GM18873 (cell line): ENCODE data around the gene ARL8A.
"Not testable (repeated sequence)": the region's sequence is repeated elsewhere in the genome, so short reads cannot be mapped to it uniquely, and the experiment has no call there.

Experiments
- ATAC-seq: cut with Tn5 transposase; IDR thresholded peaks from one replicate; pipeline ENCODE4 v1.9.1; 2021; ENCODE audit warnings: mild to moderate bottlenecking, moderate library complexity, moderate number of reproducible peaks; ENCODE audit not compliant: unreplicated experiment, low FRiP score

The ARL8A gene

DNA sequence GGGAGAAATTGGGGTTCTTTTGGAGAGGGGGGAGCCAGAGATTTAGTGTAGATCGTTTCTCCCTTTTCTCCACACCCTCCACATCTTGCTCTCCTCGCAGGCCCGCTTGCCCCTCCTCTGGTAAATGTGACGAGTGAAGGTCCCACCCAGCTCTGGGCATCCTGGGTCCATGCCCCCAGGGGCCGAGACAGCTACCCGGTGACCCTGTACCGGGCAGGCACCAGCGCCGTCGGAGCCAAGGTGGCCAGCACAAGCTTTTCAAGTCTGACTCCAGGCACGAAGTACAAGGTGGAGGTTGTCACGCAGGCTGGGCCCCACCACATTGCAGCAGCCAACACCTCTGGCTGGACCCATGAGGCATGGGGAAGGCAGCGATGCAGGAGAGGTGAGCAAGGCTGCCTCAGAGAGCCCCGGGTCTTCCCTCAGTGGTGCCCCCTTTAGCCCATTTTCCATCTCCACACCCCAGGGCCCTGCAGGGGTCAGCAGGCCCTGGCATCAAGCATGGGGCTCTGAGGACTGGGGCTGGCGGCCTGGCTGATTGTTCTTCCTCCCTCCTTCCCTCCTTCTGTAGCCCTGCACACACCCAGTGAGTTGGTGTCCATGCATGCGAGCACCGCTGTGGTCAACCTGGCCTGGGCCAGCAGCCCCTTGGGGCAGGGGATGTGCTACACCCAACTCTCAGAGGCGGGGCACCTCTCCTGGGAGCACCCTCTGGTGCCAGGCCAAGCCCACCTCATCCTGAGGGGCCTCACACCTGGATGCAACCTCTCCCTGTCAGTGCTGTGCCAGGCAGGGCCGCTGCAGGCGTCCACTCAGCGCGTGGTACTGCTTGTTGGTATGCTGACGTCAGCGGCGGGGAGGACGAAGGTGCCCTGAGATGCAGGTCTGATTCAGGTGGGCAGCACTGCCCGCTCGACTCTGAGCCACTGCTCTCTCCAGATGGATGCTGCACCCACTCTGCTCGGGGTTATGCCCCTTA, 32.7 kb upstream of the ARL8A start:
- no peak for ATAC-seq

DNA sequence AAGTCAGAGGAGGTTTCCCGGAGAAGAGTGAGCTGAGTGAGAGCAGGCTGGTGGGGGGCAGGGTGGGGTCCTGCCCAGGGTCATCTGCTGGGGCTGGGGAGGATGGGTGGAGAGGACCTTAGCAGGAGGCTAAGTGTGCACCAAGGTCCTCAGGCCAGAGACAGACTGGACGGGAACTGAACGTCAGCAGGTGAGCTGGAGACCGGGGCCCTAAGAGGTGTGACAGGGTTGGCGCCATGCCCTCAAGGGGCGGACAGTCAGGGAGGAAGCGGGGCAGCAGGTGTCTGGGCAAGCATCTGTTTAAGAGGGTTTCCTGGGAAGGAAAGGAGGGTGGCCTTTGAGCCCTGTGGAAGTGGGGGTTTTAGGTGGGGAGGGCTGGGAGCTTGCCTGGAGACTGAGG, 29.5 kb upstream of the ARL8A start:
- no peak for ATAC-seq

DNA sequence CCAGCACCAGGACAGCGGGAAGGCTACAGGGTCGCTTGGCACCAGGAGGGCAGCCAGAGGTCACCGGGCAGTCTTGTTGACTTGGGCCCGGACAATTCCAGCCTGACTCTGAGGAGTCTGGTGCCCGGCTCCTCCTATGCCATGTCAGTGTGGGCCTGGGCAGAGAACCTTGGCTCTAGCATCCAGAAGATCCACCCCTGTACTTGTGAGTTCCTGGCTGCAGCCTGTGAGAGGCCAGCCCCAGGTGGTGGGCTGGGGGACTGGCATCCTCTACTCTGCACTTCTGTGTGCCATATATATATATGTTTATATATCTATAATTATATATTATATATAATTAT, 27.4 kb upstream of the ARL8A start:
- no peak for ATAC-seq

DNA sequence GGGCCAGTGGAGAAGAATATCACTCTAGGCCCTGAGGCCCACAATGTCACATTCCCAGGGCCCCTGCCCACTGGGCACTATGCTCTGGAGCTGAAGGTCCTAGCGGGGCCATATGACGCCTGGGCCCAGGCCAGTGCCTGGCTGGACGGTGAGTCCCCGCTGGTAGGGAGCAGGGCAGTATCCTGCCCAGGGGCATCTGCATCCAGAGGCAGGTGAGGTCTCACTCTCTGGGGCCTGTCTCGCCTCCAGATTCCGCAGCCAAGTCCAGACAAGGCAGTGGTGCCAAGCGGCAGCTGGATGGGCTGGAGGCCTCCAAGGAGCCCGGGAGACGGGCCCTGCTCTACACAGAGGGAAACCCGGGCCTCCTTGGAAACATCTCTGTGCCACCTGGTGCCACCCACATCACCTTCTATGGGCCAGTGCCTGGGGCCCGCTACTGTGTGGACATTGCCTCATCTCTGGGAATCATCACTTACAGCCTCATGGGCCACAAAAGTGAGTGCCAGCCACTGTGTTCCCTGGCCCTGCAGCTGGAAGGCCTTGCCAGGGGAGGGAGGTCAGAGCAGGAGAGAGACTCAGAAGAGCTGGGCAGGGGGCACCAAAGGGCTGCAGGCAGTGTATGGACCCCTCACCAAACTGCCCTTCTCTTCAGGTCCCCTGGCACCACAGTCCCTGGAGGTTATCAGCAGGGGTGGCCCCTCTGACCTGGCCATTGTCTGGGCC, 26.9 kb upstream of the ARL8A start:
- ATAC-seq, result no peak

DNA sequence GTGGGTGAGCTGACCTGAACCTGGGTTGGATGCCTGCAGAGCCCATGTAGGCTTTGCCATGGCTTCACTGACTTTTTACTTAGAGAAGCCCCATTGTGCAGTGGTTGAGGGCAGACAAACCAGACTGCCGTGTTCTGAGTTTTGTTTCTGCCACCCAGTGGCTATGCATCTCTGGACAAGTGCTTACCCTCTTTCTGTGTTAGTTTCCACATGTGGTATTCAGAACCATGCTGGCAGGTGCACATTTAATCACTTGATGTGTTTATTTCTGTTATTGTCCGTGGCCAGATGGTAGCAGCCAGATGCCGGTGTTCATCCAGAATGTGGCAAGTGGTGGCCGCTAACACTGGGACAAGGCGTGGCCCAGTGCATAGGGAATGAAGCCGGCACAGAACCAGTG, 26.2 kb upstream of the ARL8A start:
- no peak for ATAC-seq

DNA sequence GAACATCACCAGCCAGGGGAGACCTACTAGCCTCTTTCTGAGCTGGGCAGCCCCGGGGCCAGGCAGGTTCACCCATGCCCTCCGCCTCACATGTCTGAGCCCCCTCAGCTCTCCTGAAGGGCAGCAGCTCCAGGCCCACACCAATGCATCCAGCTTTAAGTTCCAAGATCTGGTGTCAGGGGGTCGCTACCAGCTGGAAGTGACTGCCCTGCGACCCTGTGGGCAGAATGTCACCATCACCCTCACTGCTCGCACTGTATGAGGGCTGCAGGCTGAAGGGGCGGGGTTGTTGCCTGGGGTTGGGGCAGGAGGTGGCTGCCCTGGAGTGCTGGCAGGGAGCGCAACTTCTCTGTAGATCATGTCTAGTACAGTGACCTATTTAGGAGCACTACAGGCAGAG, 24.3 kb upstream of the ARL8A start:
- ATAC-seq, result no peak

DNA sequence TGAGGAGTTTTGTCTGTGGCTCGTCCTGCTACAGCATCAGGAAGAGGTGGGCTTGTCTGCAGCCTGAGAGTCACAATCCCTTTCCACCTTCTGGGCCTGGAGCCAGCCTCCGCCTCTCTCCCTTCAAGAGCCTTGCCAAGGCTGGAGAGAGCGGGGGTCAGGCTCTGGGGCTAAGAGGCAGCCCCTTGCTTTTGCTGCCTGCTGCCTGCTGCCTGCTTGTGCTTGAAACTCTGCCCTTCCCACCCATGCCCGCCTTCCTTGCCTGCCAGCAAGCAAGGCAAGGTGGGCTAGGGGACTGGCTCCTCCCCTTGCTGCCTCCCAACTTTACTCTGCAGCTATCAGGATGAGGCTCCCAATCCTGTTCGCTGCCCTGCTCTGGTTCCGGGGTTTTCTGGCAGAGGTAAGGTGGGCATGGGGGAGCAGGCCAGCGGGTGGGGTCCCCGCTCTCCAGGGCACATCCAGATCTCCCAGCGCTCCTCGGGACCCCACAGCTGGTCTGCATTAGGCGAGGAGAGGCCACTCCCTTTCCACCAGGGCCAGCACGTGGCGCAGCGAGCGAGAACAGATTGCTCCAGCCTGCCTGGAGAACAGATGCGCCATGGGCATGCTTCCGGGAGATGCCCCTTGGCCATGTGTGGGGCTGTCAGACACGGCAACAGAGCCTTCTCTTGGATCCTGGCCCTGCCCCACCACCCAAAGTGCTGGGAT, 23.3 kb upstream of the ARL8A start:
- no peak for ATAC-seq

DNA sequence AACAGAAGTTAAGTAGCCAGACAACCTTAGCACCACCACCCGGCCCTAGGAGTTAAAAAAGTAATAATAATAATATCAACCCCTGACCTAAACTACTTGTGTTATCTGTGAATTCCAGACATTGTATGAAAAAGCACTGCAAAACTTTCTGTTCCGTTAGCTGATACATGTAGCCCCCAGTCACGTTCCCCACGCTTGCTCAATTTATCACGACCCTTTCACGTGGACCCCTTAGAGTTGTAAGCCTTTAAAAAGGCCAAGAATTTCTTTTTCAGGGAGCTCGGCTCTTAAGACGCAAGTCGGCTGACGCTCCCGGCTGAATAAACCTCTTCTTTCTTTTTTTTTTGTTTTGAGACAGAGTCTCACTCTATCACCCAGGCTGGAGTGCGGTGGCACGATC, 22.5 kb upstream of the ARL8A start:
- not testable (repeated sequence) for ATAC-seq

DNA sequence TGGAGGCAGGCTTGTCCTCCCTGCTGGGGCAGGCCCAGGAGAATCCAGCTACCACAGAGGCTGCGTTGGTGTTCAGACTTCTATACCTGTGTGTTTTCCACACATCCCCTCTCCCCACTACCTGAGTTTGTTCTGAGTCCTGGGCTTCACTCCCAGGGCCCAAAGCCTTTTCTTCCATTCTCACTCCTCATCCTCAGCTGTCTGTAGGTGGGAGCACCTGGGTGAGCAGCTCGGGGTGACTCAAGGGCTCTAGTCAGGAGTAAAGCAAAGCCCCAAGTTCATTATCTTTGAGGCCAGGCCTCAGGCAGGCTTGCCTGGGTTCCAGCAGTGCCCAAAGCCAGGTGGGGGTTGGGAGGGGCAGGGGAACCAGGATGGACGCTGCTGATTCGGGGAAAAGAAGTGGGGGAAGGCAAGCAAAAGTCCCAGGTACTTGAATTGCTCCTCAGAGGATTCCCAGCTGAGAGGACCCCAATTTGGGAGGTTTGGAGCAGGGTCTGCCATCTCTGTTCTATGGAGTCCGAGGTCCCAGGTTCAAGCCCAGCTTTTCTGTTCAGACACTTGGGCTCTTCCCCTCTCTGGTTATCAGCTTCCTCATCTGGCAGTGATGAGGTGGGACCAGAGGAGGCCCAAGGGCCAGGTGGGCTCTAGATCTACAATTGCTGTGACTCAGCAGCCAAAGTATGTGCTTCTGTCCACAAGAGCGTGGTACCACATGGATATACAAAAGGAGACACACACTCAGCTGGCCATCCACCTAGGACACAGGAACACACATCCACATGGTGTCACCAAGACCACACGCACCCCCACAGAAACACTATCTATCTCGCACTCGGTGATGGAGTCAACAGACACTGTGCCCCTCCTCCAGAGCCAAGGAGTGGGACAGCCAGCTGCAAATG, 21.7 kb upstream of the ARL8A start:
- ATAC-seq, result no peak

DNA sequence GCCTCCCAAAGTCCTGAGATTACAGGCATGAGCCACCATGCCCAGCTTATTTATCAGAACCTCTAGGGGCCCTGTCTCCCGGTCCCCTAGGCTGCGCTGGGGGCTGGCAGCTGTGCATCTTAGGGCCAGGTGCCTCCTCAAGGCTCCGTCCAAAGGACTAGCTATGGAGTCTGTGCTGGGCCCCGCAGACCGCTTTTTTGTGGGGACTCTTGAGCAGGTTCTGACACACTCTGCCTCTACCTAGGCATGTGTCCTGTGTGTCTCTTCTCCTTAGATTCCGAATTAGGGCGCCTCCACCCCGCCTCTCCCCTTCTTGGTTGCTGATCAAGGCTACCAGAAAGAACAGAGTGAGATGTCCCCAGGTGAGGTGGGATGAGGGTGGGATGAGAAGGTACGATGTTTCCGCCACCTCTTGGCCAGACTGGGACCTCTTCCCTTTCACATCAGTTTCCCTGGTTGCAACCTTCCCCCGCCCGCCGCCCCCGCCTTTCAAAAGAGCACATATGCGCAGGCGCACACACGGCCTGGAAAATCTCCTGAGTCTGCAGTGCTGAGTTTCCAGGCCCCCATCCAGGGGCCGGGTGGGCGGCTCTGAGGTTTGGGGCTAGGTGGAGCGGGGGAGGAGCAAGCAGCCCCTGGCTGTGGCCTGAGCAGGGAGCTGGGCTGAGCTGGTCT, 20.9 kb upstream of the ARL8A start:
- ATAC-seq, result no peak

DNA sequence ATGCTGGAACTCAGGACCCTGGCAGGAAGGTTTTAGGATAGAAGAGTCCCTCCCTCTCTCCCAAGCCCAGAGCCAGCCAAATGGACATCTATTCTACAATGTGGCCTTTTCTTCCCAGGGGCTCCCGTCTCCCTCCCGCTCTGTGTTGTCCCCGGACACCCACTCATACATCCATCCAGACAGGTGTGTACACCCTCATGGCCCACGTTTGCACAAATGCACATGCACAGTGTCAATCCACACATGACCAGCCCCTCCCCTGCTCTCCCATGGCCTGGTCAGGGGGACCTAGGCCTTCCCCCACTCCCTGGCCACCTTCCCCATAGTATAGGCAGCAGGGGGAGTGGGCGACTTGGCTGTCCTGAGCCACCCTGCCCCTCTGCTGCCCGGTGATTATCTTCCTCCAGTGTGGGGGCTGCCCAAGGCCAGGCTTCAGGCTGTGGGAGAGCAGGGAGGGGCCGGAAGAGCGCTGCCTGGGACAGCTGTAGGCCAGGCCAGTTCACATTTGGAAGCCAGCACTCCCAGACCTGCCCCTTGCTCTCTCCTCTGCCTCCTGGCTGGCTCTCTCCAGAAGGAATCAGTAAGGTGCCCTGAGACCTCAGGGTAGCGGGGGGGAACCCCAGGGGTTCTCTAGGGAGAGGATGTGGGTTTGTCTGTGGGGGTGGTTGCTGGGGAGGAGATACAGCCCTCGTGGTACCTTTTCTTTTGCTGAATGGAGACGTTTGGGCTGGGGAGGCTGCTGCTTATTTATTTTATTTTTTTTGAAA, 19.9 kb upstream of the ARL8A start:
- ATAC-seq, result peak; percentile 56

DNA sequence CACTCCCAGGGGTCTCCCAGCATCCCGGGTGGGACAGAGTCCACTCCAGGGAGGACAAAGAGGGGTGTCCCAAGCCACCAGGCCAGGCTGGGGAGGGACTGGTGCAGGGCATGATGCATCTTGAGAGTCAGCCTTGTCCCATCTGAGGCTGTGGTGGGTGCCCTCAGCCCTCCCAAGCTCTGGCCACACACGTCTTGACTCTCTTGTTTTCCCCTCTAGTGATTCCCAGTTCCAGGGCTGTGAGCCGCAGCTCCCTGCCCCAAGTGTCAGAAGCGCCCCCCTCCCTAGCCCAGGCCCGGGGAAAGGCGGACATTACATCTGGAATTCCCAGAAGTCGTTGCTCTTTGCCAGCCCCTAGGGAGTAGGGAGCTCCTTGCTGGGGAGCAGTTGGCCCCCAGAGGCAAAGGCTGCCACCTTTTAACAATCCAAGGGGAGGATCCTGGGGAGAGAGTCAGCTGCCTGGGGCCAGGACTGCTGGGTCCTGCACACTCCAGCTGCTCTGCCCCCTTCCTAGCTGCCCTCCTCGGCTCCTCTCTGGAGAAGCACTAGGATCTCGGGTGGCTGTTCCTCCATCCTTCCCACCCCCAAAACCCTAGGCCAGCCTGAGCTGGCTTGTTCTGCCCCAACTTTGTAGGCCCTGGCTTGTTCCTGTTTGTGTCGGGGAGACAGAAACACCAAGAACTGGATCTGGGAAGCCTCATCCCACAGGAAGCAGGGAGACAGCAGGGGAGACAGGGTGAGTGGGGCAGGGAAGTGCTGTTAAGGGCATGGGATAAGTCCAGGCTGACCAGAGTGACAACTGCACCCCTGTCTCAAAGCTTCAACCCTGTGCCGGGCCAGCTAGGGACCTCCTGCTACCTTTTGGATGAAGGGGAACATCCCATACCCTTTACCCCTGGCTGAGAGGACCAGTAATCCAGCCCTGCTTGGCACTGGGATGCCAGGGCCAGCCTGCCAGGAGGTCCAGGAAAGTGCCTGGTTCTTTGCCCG, 19.0 kb upstream of the ARL8A start:
- no peak for ATAC-seq

DNA sequence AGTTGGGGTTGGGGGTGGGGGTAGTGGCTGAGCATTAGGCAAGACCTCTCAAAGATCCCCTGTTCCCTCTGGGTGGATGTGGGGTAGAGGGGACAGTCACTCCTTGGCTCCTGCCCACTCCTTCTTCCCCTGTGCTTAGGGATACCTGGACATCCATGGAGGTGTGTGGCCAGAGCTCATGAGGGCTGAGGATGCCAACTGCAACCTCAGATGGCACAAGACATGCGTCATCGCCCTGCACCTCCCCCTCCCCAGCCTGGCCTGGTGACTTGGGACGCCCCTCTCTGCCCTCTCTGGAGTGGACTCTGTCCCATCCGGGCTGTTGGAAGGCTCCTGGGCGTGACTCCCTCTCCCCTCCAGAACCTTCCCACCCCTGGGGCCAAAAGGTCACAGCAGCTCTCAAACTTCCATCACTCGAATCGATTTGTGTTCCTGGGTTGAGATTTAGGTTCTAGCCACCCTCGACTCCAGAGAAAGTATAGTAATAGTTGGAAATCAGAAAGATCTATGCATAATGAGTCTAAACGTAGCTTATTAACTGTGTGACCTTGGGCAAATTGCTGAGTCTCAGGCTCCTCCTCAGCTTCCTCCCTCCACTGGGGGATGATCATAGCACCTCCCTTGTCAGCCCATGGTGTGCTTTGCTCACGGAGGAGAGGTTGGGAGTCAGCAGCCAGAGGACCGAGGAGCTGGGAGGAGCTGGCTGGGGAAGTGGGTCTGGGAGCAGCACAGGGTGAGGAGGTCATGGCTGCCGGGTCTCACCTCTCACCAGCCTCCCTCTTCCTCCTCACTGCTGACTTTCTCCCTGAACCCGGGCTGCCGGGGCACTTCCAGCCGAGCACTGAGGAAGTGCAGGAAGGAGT, 18.1 kb upstream of the ARL8A start:
- no peak for ATAC-seq

DNA sequence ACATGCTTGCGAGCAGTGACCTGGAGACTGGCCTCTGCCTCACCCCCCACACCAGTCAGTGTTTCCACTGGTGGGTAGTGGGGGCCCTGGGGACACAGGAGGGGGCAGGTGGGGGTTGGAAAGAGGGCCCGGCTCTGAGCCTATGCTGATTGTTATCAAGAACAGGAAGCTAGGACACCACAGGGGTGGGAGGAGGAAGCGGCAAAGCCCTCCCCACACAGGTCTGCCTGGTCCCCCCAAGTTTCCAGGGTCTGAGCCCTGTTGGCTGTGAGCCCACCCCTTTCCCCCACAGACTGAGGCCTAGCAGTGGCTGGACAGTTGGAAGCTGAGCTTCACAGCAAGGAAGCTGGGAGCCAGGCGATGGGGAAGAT, 17.5 kb upstream of the ARL8A start:
- ATAC-seq, result no peak

DNA sequence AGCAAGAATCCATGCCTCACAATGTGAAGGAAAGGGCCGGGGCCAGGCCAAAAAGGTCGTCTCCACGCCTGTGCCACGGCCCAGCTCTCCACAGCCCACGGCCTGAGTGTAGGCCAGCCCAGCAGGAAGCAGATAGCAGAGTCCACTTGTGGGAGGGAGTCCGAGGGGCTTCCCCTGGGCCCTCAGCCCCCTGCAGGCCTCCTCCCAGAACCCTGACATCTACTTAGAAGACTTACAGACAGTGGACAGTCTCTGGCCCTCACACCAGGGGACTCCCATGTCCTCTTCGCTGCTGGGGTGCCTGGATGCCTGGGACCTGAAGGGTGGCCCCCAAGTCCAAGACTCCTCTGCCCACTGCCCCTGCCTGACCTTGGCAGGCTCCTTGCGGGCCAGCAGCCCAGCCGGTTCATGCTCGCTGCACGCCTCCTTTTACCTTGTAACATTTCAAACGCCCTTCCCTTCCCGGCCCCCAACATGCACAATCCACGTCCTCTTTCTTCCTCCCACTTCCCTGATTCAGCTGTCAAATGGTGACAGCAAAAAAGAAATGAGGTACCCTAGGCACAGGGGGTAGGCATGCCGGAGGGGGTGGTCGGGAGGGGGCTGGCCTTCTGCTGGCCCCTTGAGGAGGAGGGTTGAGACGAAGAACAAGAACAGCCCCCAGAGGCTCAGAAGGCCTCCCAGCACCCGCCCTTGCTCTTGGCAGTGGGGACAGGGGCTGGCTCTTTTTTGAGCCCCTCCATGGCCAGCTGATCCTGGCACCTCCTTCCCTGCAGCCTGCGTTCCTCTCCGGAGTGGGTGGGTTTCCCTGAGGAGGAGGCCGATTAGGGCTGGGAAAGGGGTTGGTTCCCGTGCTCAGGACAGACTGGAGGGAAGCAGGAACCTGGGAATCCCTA, 16.9 kb upstream of the ARL8A start:
- ATAC-seq, result no peak

DNA sequence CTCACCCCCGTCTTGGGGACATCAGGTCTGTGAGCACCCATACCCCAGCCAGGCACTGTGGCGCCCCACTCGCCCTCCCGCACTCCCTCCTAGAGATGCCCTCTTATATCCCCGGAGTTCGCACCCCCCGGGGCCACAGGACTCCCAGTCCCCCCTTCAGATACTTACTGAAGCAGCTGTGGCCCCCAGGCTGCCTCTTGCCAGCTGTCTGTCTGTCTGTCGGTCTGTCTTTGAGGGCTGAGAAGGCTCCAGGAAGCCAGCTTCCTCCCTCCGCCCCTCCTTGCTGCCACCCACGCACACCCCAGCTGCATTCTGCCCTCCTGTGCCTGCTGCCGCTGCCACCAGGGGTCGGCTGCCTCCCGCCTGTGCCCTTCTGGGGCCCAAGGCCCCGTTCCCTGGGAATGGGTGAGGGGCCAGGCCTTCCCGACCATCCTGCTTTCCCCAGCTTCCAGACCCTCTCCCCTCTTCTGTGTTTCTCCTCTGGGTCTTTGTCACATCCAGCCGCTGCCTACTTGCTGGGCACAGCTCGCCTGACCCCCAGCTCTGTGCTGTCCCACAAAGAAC, 15.9 kb upstream of the ARL8A start, which contains the start of gene PTPN7:
TSS of gene PTPN7 (minus strand) at position 226 of the 564 bp plus-strand sequence. CDS start 1,200 bp downstream, outside the sequence.
- no peak for ATAC-seq
